PFSK-1 (cell line): ENCODE results near the gene ZNF768.

Experiments
- POLR2AphosphoS5 ChIP-seq: IDR thresholded peaks from 2 replicates; pipeline ENCODE4 v1.6.1; 2012; ENCODE audit warnings: low read depth, mild to moderate bottlenecking, control low read depth, low read length, moderate library complexity
- REST ChIP-seq, 2 experiments: IDR thresholded peaks; 2 replicates each; pipeline versions ENCODE4 v1.6.1 to v1.8.0; 2011 to 2012; ENCODE audit warnings: low read depth in 2 of 2, low read length in 2 of 2, control low read depth in 1 of 2, inconsistent platforms in 1 of 2, mild to moderate bottlenecking in 1 of 2, moderate library complexity in 1 of 2; ENCODE audit not compliant: insufficient read depth in 1 of 2
- SIN3A ChIP-seq: IDR thresholded peaks from 2 replicates; pipeline ENCODE4 v1.6.1; 2012; ENCODE audit warnings: mild to moderate bottlenecking, low read length, moderate library complexity, borderline replicate concordance; ENCODE audit not compliant: insufficient read depth
- TAF1 ChIP-seq: IDR thresholded peaks from 2 replicates; pipeline ENCODE4 v1.6.1; 2012; ENCODE audit warnings: low read length, control low read depth, borderline replicate concordance; ENCODE audit not compliant: insufficient read depth

- no peak for TF ChIP-seq REST (IDR thresholded peaks at IDR 0.05; ENCODE audit: insufficient read depth in 1 of 2, low read depth in 2 of 2, low read length in 2 of 2)
- no peak for TF ChIP-seq TAF1
- TF ChIP-seq POLR2AphosphoS5: no peak
- TF ChIP-seq SIN3A: no peak
Measured at GRCh38 chr16:30546115-30546514, 19.7 kb upstream of the ZNF768 start.
